ENCODE measurements around the gene MAPK11. TPM values are rescaled to one million over a fixed set of nuclear protein-coding genes. Genes with fewer than 3 reads are reported as not detected.
A peak's percentile ranks its signal among the peaks of the same experiment; 100 is the strongest.

MAPK11 gene
- total RNA-seq (2014; rRNA removed; shearing (Covaris generic)) = 6.1 and 6.7 TPM in 2 replicates
- polyA plus RNA-seq (2015; cell fraction: cytosol; rRNA removed) = 18.2 and 20.3 TPM in 2 replicates
- 133 and 134 TPM in 2 replicates for polyA plus RNA-seq (2015; cell fraction: nucleus; rRNA removed)

- in situ Hi-C loops (cut with HindIII; ENCODE audit: low pct_unique_long_range_greater_than_20kb, low sequenced_read_pairs) = no loop called here
- peak; percentile 62 for DNase-seq (ENCODE audit: low read depth, low spot score)
These were observed at the start of gene MAPK11 for GRCh38 chr22:50269970-50270665. Gene MAPK11 (minus strand): TSS chr22:50270380. CDS start chr22:50270292, 88 bp downstream.

GRCh38 chr22:50319503-50319951, 49.3 kb upstream of the MAPK11 start:
- in situ Hi-C loops (cut with HindIII; ENCODE audit: low pct_unique_long_range_greater_than_20kb, low sequenced_read_pairs) = no loop called here
- DNase-seq (ENCODE audit: low read depth, low spot score) = no peak

DNA sequence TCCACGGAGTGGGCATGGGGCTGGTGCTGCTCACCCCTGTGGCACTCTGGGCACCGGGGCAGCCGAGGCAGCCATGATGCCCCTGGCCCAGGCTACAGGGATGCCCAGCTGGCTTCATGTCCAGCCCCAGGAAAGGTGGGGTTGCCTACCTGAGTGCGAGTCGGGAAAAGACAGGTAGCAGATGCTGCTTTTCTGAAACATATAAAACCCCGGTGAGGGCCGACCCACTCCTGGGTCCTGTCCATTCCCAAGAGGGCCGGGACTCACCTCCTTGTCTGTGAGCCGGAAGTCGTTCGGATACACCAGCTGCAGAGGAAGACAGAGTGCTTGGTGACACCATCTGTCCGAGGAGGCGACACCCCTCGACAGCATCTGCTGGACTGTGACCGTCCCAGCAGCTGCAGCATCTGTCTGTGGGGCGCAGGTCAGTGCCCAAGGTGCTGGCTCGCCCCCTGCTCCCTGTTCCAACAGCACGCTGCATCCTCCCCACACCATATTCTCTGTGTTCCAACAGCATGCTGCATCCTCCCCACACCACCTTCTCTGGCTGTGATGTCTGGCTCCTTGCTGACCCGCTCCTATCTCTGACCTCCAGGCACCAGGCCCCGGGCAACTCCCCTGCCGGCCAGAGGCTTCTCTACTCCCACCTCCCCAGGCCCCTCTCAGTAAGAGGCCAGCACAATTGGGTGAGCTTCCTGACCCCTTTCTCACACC, 48.7 kb upstream of the MAPK11 start:
- in situ Hi-C loops (cut with HindIII; ENCODE audit: low pct_unique_long_range_greater_than_20kb, low sequenced_read_pairs) = no loop called here
- DNase-seq (ENCODE audit: low read depth, low spot score) = no peak

GRCh38 chr22:50318356-50318697, 48.1 kb upstream of the MAPK11 start:
- in situ Hi-C loops (cut with HindIII; ENCODE audit: low pct_unique_long_range_greater_than_20kb, low sequenced_read_pairs) = no loop called here
- DNase-seq (ENCODE audit: low read depth, low spot score) = no peak

DNA sequence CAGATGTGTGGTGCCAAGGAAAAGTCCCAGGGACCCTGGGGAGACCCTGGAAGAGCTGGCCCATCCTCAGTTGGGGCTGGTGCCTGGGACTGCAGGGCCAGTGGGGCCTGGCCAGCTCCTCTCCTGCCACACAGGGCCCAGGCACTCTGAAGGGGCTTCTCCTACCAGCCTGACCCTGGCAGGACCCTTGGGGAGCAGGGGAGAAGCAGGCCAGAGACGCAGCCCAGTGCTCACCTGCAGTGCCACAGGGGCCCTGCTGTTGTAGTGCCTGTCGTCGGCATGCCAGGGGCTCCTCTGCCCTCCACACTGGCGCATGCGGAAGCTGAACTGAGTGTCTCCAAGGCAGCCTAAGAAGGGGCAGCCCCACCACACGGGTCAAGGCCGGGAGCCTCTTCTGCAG, 47.5 kb upstream of the MAPK11 start:
- DNase-seq (ENCODE audit: low read depth, low spot score) = no peak
- in situ Hi-C loops (cut with HindIII; ENCODE audit: low pct_unique_long_range_greater_than_20kb, low sequenced_read_pairs) = no loop called here

DNA sequence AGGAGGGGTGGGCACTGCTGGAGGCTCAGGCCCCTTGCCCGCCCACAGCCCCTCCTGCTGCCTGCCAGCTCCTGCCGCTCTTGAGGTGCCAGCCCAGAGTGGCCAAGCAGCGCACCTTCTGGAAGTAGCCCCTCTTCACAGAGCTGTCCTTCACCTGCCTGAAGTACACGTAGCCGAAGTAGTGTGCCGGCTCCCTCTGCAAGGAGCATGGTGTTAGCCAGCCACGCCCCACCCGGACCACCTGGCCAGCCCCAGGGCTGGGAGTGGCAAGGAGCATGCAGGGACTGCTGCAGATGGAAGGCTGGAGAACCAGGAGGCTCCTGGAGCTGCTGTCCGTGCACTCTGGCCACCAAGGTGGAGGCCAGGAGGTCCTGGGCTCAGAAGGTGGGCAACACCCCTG, 47.0 kb upstream of the MAPK11 start:
- in situ Hi-C loops (cut with HindIII; ENCODE audit: low pct_unique_long_range_greater_than_20kb, low sequenced_read_pairs) = no loop called here
- no peak for DNase-seq (ENCODE audit: low read depth, low spot score)

DNA sequence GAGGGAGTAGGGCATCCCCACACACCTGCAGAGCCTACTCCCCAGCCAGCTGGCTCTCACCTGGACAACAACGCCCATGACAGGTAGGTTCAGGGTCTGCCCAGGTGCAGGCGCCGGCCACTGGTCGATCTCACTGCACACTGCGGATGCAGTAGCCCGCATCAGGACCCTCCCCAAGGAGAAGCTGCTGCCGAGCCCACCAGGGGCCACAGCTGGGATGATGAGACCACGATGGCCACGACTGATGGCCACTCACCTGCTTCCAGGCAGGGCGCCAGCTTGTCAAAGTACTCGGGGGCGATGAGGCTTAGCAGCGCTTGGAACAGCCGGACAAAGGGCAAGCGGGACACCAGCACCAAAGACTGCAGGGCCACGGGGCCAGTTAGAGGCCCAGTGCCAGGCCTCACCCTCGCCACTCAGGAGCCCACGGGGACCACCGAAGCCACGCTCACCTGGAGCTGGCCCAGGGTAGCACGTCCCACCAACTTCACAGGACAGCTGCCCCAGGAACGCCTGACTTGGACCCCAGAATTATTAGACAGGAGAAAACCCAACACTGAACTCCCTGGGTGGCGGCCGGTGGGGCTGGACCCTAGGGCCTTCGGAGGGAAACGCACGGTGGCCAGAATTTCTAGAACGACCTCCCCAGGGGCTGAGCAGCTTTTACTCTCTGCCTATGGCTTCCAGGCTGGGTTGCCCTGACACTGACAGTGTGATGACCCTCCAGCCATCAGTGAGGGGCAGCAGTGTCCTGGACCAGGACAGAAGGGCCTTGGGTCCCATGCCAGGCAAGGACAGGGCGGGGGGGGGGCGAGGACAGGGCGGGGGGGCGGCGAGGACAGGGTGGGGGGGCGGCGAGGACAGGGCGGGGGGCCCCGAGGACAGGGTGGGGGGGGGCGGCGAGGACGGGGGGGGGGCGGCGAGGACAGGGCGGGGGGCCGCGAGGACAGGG, 46.2 kb upstream of the MAPK11 start:
- DNase-seq (ENCODE audit: low read depth, low spot score) = no peak
- in situ Hi-C loops (cut with HindIII; ENCODE audit: low pct_unique_long_range_greater_than_20kb, low sequenced_read_pairs) = no loop called here

DNA sequence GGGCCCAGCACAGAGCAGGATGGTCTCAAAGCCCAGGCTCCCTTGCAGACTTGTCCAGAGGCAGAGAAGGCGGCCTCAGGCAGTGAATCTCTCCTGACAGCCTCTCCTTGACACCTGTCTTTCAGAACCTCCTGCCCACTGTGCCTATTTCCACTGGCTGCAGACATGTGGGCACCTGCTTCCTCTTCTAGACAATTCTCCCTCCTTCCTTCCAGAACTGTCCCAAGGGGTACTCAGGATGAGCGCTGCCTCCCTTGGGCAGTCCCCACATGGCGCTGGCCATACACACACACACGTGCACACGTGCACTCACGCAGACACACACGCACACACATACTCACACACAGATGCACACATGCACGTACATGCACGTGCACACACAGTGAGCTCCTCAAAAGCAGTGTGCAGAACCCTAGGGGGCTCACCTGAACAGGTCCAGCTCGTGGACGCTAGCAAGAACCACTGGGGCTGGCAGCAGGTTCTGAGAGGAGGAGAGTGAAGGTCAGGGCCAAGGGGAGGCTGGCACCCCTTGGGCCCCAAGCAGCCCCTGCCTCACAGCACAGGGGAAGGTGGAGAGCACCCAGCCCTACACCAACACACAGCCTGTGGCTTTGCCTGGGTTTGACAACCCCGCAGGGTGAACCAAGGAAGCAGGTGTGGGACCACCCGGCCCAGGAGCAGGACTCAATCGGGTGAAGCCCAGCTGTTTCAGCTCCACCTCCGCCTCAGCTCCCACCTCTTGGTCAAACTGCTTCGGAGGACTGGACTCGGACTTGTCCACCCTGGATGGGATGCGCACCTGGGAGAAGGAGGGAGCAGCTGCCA, 45.3 kb upstream of the MAPK11 start:
- DNase-seq (ENCODE audit: low read depth, low spot score) = no peak
- in situ Hi-C loops (cut with HindIII; ENCODE audit: low pct_unique_long_range_greater_than_20kb, low sequenced_read_pairs) = no loop called here

- in situ Hi-C loops (cut with HindIII; ENCODE audit: low pct_unique_long_range_greater_than_20kb, low sequenced_read_pairs) = no loop called here
- peak; percentile 47 for DNase-seq (ENCODE audit: low read depth, low spot score)
These were observed 44.5 kb upstream of the MAPK11 start for GRCh38 chr22:50314455-50315288.

DNA sequence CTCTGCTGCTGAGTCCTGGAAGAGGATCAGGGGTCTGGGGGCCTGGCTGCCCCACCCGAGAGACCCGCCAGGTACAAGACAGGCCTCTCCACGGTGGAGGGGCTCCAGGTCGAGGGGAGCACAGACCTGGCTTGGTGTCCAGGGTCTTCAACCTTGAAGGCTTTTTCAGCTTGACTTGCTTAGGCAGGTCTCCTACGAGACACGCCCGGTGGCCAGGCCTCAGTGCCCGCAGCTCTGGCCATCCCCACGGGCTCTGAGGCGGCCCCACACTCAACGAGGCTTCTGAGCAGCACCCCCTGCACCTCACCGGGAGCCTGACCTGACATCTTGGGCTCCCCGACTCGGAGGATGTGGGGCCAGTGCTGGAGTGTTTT, 43.9 kb upstream of the MAPK11 start:
- in situ Hi-C loops (cut with HindIII; ENCODE audit: low pct_unique_long_range_greater_than_20kb, low sequenced_read_pairs) = no loop called here
- no peak for DNase-seq (ENCODE audit: low read depth, low spot score)

DNA sequence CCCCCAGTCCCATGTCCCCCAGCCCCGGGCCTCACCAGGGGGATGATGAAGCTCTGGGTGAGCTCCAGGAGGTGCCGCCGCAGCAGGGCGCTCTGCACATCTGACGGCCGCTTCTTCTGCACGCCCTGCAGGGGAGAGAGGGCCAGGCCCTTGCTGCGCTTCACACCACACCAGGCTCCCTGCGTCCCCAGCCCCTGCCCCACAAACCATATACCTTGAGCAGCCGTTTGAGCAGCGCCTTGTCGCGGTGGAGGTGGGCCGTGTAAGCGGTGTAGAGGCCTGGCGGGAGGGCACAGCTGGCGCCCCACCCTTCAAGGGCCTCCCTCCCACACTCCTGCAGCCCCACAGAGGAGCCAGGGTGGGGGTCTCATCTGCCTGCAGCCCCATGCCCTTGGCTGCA, 43.4 kb upstream of the MAPK11 start:
- in situ Hi-C loops (cut with HindIII; ENCODE audit: low pct_unique_long_range_greater_than_20kb, low sequenced_read_pairs) = no loop called here
- no peak for DNase-seq (ENCODE audit: low read depth, low spot score)

- in situ Hi-C loops (cut with HindIII; ENCODE audit: low pct_unique_long_range_greater_than_20kb, low sequenced_read_pairs) = no loop called here
- no peak for DNase-seq (ENCODE audit: low read depth, low spot score)
These were observed 42.8 kb upstream of the MAPK11 start for GRCh38 chr22:50313021-50313420.

DNA sequence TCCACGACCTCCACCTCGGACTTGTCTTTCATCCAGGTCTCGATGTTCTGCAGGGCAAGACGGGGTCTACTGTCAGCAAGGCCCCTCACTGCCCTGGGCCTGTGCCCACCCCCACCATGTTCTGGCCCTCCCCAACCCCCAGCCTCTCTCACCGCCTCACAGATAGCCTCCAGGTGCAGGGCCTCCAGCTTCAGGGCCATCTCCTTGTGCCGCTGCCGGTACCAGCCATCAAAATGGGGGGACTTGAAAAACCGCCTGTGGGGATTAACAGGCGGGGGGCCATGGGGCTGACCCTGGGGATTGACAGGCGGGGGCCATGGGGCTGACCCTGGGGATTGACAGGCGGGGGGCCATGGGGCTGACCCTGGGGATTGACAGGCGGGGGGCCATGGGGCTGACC, 42.2 kb upstream of the MAPK11 start:
- no peak for DNase-seq (ENCODE audit: low read depth, low spot score)
- in situ Hi-C loops (cut with HindIII; ENCODE audit: low pct_unique_long_range_greater_than_20kb, low sequenced_read_pairs) = no loop called here

DNA sequence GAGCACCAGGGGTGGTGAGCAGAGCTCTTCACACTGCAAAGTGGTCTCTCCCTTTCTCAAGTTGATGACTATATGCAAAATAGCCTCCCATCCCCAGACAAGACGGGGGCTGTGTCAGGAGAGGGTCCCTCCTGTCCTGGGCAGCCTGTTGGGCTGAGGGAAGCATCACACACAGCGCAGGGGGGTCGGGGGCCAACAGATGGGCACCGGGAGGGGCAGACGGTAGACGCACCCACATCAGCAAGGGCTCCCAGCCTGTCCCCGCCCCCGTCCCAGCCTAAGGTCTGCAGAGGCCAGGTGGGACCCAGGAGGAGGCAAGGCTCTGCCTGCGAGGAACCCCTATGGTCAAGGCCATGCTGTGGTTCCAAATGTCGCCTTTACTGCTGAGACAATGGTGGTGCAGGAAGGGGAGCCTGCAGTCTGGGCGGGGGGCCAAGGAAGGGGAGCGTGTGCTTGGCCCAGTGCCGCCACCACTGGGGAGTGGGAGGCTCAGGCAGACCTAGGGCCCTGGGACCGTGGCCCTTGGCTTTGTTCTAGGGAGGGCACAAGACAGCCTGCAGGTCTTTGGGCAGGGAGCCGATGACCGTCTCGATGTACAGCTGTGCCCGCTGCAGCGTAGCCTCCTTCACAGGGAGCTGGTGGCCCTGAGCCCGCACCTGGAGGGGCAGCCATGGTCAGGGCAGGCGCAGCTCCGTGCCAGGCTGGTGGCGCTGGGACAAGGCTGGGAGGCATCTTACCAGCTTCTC, 41.6 kb upstream of the MAPK11 start:
- in situ Hi-C loops (cut with HindIII; ENCODE audit: low pct_unique_long_range_greater_than_20kb, low sequenced_read_pairs) = no loop called here
- no peak for DNase-seq (ENCODE audit: low read depth, low spot score)

- in situ Hi-C loops (cut with HindIII; ENCODE audit: low pct_unique_long_range_greater_than_20kb, low sequenced_read_pairs) = no loop called here
- DNase-seq (ENCODE audit: low read depth, low spot score) = no peak
These were observed 40.8 kb upstream of the MAPK11 start for GRCh38 chr22:50310949-50311444.
